ENCODE measurements around the gene ABCC8. TPM values are rescaled to one million over a fixed set of nuclear protein-coding genes. Genes with fewer than 3 reads are reported as not detected.
A peak's percentile ranks its signal among the peaks of the same experiment; 100 is the strongest.

ABCC8 gene
- total RNA-seq (2021): not detected in 2 replicates
- Bru-seq, nascent RNA: not detected
- percentile 2 among the genes with signal in this experiment for BruChase-seq, experiment 1, labeled RNA remaining after a 2-hour chase
- BruChase-seq, experiment 2, labeled RNA remaining after a 6-hour chase: not detected
- long read RNA-seq: 0 reads

DNA sequence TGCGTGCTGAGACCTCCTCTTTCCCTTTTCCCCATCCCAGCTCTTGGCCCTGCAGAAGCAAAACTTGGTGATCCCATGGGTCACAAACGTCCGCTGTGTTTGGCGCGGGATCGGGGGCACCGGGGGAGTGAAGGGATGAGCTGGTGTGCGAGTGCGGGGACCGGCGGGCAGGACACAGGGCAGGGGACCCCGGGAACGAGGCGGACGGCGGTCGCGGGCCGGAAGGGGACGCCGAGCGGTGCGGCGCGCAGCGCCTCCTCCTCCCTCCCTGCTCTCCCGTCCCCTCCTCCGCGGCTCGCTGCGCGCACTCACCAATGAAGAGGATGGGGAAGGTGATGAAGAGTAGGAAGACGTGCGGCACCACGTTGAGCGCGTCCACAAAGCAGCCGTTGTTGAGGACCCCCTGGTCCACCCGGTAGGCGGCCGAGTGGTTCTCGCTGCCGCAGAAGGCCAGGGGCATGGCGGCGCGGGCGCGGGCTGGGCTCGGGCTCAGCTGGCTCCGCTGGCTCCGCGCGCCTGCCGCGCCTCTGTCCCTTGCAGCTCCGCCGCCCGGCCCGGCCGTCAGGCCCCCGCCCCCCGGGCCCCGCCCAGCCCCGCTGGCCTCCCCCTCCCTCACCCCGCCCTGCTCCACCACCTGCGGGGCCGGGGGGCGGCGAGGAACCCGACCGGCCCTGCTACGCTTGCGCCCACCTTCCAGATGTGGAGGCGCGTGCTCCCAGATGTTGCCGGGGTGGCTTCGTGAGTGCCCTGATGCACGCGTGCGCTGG, at the start of gene ABCC8:
TSS of gene ABCC8 (minus strand) at position 529 of the 767 bp plus-strand sequence. CDS start at position 460, 69 bp downstream.
- BruUV-seq (replicated peaks): no TSS peak
- POLR2A ChIA-PET (ENCODE audit: low non-redundant PET): no interaction called here
- TF ChIP-seq EZH2 (IDR thresholded peaks at IDR 0.05; ENCODE audit: borderline replicate concordance, low read depth, low read length, poor library complexity, severe bottlenecking): no peak
- TF ChIP-seq, protein P1, sequence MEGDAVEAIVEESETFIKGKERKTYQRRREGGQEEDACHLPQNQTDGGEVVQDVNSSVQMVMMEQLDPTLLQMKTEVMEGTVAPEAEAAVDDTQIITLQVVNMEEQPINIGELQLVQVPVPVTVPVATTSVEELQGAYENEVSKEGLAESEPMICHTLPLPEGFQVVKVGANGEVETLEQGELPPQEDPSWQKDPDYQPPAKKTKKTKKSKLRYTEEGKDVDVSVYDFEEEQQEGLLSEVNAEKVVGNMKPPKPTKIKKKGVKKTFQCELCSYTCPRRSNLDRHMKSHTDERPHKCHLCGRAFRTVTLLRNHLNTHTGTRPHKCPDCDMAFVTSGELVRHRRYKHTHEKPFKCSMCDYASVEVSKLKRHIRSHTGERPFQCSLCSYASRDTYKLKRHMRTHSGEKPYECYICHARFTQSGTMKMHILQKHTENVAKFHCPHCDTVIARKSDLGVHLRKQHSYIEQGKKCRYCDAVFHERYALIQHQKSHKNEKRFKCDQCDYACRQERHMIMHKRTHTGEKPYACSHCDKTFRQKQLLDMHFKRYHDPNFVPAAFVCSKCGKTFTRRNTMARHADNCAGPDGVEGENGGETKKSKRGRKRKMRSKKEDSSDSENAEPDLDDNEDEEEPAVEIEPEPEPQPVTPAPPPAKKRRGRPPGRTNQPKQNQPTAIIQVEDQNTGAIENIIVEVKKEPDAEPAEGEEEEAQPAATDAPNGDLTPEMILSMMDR (conservative IDR thresholded peaks at IDR 0.05; ENCODE audit: low read depth, low read length): no peak
- peak within 1 kb of the TSS; percentile 17 for H3K4me3 ChIP-seq (ENCODE audit: low read depth, low read length, poor library complexity, severe bottlenecking)
- H3K4me1 ChIP-seq (ENCODE audit: insufficient read depth, low read length, poor library complexity, severe bottlenecking): no peaks in the 10 kb centered on the region
- DNase-seq (ENCODE audit: low spot score): no peak
- intact Hi-C loops (cut with micrococcal nuclease; ENCODE audit: unreplicated experiment): no loop called here
- CTCF ChIA-PET: no interaction called here
- no peaks in the 10 kb centered on the region for H3K36me3 ChIP-seq (ENCODE audit: insufficient read depth, low read length, poor library complexity, severe bottlenecking)
- H3K27ac ChIP-seq (ENCODE audit: low read depth, low read length, poor library complexity, severe bottlenecking): no peak within 1 kb of the TSS
- H3K9me3 ChIP-seq (ENCODE audit: low read depth, low read length, poor library complexity, severe bottlenecking): no peaks in the 10 kb centered on the region
- peaks cover 73% of the 10 kb centered on the region for H3K27me3 ChIP-seq (replicated peaks; ENCODE audit: insufficient read depth, low read depth, low read length, poor library complexity)

DNA sequence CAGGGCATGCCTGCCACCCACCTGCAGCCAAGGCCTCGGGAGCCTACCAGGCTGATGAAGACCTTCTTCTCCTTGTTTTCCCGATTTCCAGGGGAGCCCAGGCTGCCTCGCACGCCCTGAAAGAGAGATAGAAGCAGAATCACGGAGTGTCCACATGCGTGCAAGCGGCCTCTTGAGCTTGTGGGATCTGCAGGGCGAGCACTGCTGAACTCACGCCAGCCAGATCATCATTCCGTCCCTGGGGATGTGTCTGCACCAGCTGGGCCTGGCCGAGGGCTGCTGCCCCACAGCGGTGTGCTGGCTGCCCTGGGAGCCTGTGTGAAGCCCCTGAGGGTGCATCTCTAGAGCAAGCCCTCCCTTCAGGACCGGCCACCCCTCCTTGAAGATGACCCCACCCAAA, 49.7 kb upstream of the ABCC8 start:
- Histone ChIP-seq H3K27me3 (replicated peaks; ENCODE audit: insufficient read depth, low read depth, low read length, poor library complexity) (no peaks in the 10 kb centered on the region), H3K27ac (ENCODE audit: low read depth, low read length, poor library complexity, severe bottlenecking) (no peak overlapping the region), H3K9me3 (ENCODE audit: low read depth, low read length, poor library complexity, severe bottlenecking) (no peaks in the 10 kb centered on the region), H3K4me3 (ENCODE audit: low read depth, low read length, poor library complexity, severe bottlenecking) (no peak overlapping the region), H3K36me3 (ENCODE audit: insufficient read depth, low read length, poor library complexity, severe bottlenecking) (no peaks in the 10 kb centered on the region), H3K4me1 (ENCODE audit: insufficient read depth, low read length, poor library complexity, severe bottlenecking) (no peaks in the 10 kb centered on the region)
- CTCF ChIA-PET: no interaction called here
- no peak for DNase-seq (ENCODE audit: low spot score)
- TF ChIP-seq EZH2 (IDR thresholded peaks at IDR 0.05; ENCODE audit: borderline replicate concordance, low read depth, low read length, poor library complexity, severe bottlenecking): no peak
- TF ChIP-seq, protein P1 (conservative IDR thresholded peaks at IDR 0.05; ENCODE audit: low read depth, low read length): no peak
- intact Hi-C loops (cut with micrococcal nuclease; ENCODE audit: unreplicated experiment): no loop called here
- POLR2A ChIA-PET (ENCODE audit: low non-redundant PET): no interaction called here
- BruUV-seq (replicated peaks): no TSS peak

DNA sequence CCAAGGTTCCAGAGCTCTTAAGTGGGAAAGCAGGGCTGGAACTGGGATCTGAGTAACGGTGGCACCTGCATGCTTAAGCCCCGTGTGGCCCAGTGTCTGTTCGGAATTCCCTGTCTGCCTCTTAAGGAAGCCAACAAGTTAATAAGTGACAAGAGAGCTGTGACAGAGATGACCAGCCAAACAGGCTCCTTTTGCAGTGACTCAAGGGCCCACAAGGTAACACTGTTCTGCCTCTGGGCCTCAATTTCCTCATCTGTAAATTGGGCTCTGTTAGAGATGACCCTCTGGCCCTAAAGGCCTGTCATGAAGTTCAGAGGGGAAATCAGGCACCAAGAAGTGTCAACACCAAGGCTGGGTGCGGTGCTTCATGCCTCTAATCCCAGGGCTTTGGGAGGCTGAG, 48.9 kb upstream of the ABCC8 start:
- no peak for DNase-seq (ENCODE audit: low spot score)
- Histone ChIP-seq H3K9me3 (ENCODE audit: low read depth, low read length, poor library complexity, severe bottlenecking) (no peaks in the 10 kb centered on the region), H3K27ac (ENCODE audit: low read depth, low read length, poor library complexity, severe bottlenecking) (no peak overlapping the region), H3K4me1 (ENCODE audit: insufficient read depth, low read length, poor library complexity, severe bottlenecking) (no peaks in the 10 kb centered on the region), H3K27me3 (replicated peaks; ENCODE audit: insufficient read depth, low read depth, low read length, poor library complexity) (no peaks in the 10 kb centered on the region), H3K4me3 (ENCODE audit: low read depth, low read length, poor library complexity, severe bottlenecking) (no peak overlapping the region), H3K36me3 (ENCODE audit: insufficient read depth, low read length, poor library complexity, severe bottlenecking) (no peaks in the 10 kb centered on the region)
- intact Hi-C loops (cut with micrococcal nuclease; ENCODE audit: unreplicated experiment): no loop called here
- POLR2A ChIA-PET (ENCODE audit: low non-redundant PET): no interaction called here
- BruUV-seq (replicated peaks): no TSS peak
- CTCF ChIA-PET: interaction anchor here (1.0 kb wide), 1 partner anchor 139 kb away, joined by 3 read pairs; no protein-coding TSS in a partner anchor
- TF ChIP-seq, protein P1 (conservative IDR thresholded peaks at IDR 0.05; ENCODE audit: low read depth, low read length): no peak
- no peak for TF ChIP-seq EZH2 (IDR thresholded peaks at IDR 0.05; ENCODE audit: borderline replicate concordance, low read depth, low read length, poor library complexity, severe bottlenecking)
